Measurements from ENCODE around the gene TIFAB.
"Not testable (repeated sequence)": the region's sequence is repeated elsewhere in the genome, so short reads cannot be mapped to it uniquely, and the experiment has no call there.

The TIFAB gene, protein sequence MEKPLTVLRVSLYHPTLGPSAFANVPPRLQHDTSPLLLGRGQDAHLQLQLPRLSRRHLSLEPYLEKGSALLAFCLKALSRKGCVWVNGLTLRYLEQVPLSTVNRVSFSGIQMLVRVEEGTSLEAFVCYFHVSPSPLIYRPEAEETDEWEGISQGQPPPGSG

GRCh38 chr5:135452321-135453030 lies at the start of gene TIFAB:
Gene TIFAB, minus strand, starts transcription at chr5:135452351. Its CDS starts 2,412 bp downstream, at chr5:135449939.
- no peak for DNase-seq (ENCODE audit: low read depth)

GRCh38 chr5:135498637-135498995 lies 46.5 kb upstream of the TIFAB start:
- DNase-seq (ENCODE audit: low read depth): no peak

DNA sequence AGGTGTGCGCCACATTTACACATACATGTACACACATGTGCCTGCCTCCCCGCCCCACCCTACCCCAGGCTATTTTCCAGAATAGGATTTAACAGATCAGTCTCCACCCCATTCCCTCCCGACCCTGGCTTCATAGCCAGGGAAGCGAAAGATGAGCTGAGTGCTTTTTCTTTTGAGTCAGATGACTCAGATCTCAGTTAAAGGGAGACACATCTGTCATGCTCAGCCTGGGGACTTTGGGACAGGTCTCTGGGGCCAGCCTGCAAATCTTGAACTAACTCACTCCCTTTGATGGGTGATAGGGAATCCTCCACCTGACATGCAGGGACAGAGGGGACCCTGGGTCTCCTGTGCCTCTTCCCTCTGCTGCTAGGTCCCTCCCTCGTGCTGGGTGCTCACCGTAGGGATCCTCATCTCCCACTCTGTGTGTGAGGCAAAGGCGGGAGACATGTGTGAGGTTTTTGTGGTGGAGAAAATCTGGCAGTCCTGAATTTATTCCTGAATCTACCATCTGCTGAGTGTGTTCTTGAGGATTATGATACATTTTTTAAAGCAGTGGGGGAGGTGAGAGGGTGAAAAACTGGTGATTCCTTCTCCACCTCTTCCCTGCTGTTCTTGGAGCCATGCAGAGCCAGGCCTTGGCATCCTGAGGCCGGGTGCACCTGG lies 46.0 kb upstream of the TIFAB start:
- no peak for DNase-seq (ENCODE audit: low read depth)

DNA sequence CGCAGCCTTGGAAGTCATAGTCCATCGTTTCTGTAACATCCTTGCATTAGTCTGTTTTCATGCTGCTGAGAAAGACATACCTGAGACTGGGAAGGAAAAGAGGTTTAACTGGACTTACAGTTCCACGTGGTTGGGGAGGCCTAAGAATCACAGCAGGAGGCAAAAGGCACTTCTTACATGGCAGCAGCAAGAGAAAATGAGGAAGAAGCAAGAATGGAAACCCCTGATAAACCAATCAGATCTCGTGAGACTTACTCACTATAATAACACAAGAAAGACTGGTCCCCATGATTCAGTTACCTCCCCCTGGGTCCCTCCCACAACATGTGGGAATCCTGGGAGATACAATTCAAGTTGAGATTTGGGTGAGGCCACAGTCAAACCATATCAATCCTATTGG lies 43.4 kb upstream of the TIFAB start:
- not testable (repeated sequence) for DNase-seq (ENCODE audit: low read depth)

- no peak for DNase-seq (ENCODE audit: low read depth)
Observed at GRCh38 chr5:135494196-135494595, 42.0 kb upstream of the TIFAB start.

GRCh38 chr5:135493406-135494180 lies 41.4 kb upstream of the TIFAB start:
- DNase-seq (ENCODE audit: low read depth): no peak

DNA sequence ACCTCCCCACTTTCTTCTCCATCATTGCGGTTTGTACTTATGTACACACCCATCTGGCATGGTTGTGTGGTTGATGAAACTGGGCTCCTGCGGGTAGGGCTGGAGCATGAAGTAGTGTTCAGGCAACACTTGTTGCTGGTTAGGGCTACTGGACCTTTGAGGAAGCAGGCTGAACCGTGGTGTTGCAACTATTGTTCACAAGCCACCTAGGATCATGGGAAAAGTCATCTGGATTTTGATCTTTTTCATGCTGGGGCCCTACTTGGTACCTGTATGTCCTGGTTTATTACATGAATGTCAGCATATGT lies 40.1 kb upstream of the TIFAB start:
- no peak for DNase-seq (ENCODE audit: low read depth)

- DNase-seq (ENCODE audit: low read depth): no peak
Observed at GRCh38 chr5:135491552-135492318, 39.6 kb upstream of the TIFAB start.

GRCh38 chr5:135491038-135491551 lies 38.9 kb upstream of the TIFAB start:
- no peak for DNase-seq (ENCODE audit: low read depth)

DNA sequence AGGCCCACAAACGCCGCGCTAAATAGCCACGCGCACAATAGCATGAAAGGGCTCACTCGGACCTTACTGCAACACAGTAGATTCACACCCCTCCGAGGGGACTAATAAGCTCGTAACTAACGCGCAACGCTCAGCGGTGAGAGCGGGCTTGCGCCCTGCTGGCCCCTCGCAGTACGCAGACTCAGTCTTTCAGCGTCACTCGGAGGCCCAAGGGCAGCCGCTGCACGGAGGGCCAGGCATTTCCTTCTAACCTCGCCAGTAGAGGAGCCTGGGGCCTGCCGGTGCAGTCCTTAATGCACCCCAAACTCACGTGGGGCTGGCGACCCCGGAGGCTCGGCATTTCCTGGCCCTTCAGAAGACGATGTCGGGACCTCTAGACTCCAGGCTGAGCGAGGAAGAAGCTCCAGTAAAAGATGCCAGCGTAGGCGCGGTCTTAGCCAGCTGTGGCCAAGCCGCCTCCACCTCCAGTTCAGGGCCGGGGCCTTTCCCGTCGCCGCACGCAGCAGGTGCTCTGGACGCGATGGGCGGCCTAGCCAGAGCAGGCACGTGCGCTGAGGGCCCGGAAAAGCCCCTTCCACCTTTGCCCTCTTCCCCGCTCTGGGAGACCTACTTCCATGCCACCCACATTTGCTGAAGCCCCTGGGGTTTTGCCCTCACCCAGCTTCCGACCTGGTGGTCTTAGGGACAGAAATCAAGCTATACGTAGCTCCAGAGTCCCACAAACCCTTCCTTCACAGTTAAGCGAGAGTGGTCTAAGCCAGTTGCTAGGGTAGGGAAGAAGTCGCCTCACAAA lies 38.3 kb upstream of the TIFAB start:
- no peak for DNase-seq (ENCODE audit: low read depth)

DNA sequence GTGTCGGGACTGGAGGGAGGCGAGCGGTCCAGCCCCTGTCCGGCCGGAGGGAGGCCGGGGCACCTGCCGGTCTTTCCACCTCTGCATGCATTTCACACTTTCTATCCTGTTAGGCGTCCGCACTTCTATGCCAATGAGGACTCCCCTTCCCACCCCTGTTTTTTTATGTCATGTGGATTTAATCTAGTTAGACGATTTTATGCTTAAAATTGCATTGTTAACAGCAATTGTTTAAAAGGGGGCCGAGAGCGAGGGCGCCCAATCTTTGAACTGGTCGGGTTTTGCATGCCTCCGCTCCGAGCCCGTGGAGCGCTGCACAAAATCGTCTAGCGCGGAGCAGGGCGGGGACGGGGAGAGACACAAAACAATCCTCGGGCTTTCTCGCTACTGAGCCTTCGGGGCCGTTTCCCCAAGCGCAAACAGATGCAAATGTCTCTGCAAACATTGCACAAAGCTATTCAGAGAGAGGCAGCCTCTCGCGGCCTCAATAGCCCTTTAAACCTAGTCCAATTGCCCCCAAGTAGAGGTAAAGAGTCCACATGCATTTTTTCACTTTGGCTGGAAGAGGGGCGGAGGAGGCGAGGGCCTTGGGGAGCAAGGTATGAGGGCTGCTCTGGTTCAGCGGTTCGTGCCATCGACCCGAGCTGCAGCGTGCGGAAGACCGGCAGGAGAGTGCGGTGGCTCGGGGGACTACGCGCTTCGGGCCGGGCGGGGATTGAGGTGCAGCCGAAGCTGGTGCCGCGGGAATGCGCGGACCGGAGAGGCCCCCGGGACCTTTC lies 37.5 kb upstream of the TIFAB start:
- DNase-seq (ENCODE audit: low read depth): no peak

DNA sequence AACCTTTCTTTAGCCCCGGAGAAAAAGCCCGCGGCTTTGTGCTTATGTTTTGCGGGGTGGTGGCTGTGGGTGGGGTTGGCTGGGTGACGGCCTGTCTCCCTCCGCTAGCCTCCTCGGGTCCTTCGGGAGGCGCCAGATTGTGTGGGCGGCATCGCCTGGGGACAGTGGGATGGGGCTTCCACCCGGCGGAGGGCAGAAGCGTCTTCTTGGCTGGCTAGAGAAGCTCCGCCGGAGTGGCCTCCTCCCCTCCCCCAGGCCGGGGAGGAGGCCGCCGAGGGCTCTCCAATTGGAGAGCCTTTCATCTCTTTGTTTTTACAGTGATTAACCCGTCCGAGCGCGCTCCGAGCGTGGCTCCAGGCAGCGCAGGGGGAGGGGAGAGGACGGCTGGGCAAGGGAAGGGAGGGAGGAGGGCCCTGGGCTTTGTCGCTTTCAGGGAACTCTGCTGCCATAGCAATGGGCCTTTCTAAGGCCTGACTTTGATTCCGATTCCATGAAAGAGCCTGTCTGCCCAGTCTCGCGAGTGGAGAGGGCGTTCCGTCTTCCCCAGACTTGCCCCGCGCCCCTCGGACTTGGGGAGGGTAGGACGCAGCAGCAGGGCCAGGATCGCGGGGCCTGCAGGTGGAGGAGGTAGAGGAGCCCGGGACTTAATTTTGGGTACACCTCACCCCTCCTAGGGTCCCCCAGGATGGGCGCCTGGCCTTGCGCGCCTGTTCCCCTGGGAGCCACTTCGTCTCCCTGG lies 36.7 kb upstream of the TIFAB start:
- no peak for DNase-seq (ENCODE audit: low read depth)

DNA sequence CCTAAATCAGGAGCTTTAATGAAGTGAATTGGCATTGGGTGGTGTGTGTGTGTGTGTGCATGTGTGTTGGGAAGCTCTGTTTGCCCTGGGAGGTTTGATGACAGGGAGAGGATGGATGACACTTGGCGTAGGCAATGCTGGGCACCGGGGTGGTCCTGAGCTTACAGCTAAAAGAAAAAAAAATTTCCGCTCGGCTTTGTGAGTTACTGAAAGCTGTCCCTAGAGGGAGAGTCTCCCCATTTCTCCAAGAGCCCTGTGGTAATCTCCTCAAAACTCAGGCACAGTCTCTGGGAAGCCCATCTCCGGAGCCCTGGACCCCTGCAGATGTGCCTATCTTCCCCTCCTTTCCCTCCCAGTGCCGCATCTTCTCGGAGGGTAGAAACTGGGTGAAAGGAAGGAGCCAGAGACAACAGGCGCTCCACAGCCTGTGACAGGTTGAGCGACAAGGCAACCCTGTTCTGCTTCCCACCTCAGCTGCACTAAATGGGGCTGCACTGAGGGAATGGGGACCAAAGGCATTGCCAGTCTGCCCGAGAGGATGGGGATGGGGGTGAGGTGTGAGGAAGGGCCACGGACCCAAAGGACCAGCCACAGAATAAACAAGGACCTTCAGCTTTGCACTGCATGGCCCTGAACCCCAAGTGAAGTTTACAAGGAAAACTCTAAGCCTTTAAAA lies 35.8 kb upstream of the TIFAB start:
- no peak for DNase-seq (ENCODE audit: low read depth)

GRCh38 chr5:135487037-135487395 lies 34.9 kb upstream of the TIFAB start:
- DNase-seq (ENCODE audit: low read depth): no peak

- DNase-seq (ENCODE audit: low read depth): no peak
Observed at GRCh38 chr5:135486131-135487036, 34.2 kb upstream of the TIFAB start.

DNA sequence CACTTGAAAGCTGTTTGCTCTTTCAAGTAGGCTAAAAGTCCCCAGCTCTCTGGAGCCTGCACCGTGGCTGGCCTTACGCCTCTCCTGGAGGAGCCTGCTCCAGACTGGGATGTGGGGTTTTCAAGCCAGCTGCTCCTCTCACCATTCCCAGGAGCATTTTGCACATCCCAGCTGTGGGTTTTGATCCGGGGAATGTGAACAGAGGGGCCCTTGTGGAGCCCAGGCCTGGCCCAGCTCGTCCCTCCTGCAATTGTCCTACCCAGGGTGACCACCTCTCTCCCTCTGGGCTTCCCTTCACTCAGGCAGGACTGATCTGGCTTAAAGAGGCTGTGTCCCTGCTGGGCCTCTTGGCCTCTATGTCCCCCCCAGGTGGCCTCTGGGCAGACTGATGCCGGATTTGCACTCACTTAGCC lies 32.5 kb upstream of the TIFAB start:
- DNase-seq (ENCODE audit: low read depth): no peak

GRCh38 chr5:135483254-135483653 lies 31.1 kb upstream of the TIFAB start:
- no peak for DNase-seq (ENCODE audit: low read depth)

DNA sequence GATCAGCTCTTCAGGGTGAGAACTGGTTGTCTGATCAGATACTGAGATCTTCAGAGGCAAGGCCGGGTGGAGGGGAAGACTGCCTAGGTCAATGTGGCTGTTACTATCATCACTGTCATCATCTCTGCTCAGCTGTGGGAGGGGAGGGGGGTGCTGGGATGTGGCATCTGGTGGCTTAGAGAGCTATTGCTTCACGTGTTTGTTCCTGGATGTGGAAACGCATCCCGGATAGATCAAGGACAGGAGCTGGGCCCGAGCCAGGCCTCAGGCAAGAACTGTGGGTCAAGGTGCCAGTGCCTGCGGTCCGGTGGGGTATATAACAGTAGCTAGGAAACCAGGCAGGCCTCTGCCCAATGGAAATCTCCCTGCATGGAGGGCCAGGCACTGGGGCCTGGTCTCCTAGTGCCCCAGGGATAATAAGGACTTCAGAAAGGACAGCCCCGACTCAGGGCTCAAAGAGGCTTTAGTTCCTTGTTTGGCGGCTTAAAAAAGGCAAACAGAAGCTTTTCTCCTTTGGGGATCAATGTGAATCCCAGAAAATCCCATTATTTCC lies 30.3 kb upstream of the TIFAB start:
- no peak for DNase-seq (ENCODE audit: low read depth)

Measured in stimulated activated CD8-positive, alpha-beta memory T cell treated with anti-CD3 and anti-CD28 coated beads, Interleukin-15, amount 100 ng/mL, for 24 hours (primary cell).